Loucy (cell line): Measurements from ENCODE around the gene PACRG.

Experiments used
- H2AFZ ChIP-seq: fragments of 200-600 bp; sonication (generic); 2 replicates; pipeline ENCODE4 v1.6.0; 2016; ENCODE audit warnings: antibody characterized with exemption, mild to moderate bottlenecking, low read length, moderate library complexity
- H3F3A ChIP-seq: fragments of 200-600 bp; 2 replicates; pipeline ENCODE4 v1.6.0; 2016; ENCODE audit warnings: antibody characterized with exemption, low read depth, mild to moderate bottlenecking
- H3K27me3 ChIP-seq: fragments of 200-600 bp; sonication (generic); 2 replicates; pipeline ENCODE4 v1.6.1; 2014; ENCODE audit warnings: low read length, mild to moderate bottlenecking; ENCODE audit not compliant: insufficient read depth, poor library complexity, severe bottlenecking
- H3K36me3 ChIP-seq: fragments of 200-600 bp; sonication (generic); 2 replicates; pipeline ENCODE4 v1.6.1; 2016; ENCODE audit warnings: low read length; ENCODE audit not compliant: insufficient read depth
- H3K4me1 ChIP-seq: fragments of 200-600 bp; sonication (generic); 2 replicates; pipeline ENCODE4 v1.5.1; 2014; ENCODE audit warnings: low read length, mild to moderate bottlenecking; ENCODE audit not compliant: insufficient read depth, poor library complexity, severe bottlenecking
- H3K4me2 ChIP-seq: fragments of 200-600 bp; sonication (generic); 2 replicates; pipeline ENCODE4 v1.6.0; 2014; ENCODE audit warnings: antibody characterized with exemption, low read length, low read depth, mild to moderate bottlenecking; ENCODE audit not compliant: poor library complexity, severe bottlenecking
- H3K4me3 ChIP-seq: fragments of 200-600 bp; sonication (generic); 2 replicates; pipeline ENCODE4 v1.5.1; 2014; ENCODE audit warnings: low read length, mild to moderate bottlenecking, mixed read lengths; ENCODE audit not compliant: poor library complexity, severe bottlenecking
- H3K79me2 ChIP-seq: fragments of 200-600 bp; sonication (generic); 2 replicates; pipeline ENCODE4 v1.6.1; 2014; ENCODE audit warnings: low read length; ENCODE audit not compliant: insufficient read depth
- H3K9ac ChIP-seq: fragments of 200-600 bp; sonication (generic); 2 replicates; pipeline ENCODE4 v1.6.0; 2014; ENCODE audit warnings: mild to moderate bottlenecking, low read depth, low read length, moderate library complexity; ENCODE audit not compliant: poor library complexity, severe bottlenecking
- H3K9me2 ChIP-seq: fragments of 200-600 bp; sonication (generic); replicated peaks from 2 replicates; pipeline ENCODE4 v1.6.1; 2016; ENCODE audit warnings: low read depth, low read length, mixed read lengths
- H3K9me3 ChIP-seq: fragments of 200-600 bp; sonication (generic); 2 replicates; pipeline ENCODE4 v1.6.1; 2014; ENCODE audit warnings: mild to moderate bottlenecking, antibody characterized with exemption, low read length, low read depth; ENCODE audit not compliant: insufficient read depth
- H4K20me1 ChIP-seq: fragments of 200-600 bp; sonication (generic); 2 replicates; pipeline ENCODE4 v1.6.0; 2014; ENCODE audit warnings: antibody characterized with exemption, low read length, mild to moderate bottlenecking; ENCODE audit not compliant: insufficient read depth, poor library complexity, severe bottlenecking
- EZH2phosphoT487 ChIP-seq: fragments of 200-600 bp; IDR thresholded peaks from 2 replicates; pipeline ENCODE4 v1.6.1; 2018; ENCODE audit warnings: antibody characterized with exemption, mild to moderate bottlenecking, moderate library complexity, borderline replicate concordance
- TF ChIP-seq, protein P1 (sequence below): fragments of 200-600 bp; sonication (generic); conservative IDR thresholded peaks from 2 replicates; pipeline ENCODE4 v1.5.1; 2014; ENCODE audit warnings: mild to moderate bottlenecking, antibody characterized with exemption, low read length

PACRG gene

DNA sequence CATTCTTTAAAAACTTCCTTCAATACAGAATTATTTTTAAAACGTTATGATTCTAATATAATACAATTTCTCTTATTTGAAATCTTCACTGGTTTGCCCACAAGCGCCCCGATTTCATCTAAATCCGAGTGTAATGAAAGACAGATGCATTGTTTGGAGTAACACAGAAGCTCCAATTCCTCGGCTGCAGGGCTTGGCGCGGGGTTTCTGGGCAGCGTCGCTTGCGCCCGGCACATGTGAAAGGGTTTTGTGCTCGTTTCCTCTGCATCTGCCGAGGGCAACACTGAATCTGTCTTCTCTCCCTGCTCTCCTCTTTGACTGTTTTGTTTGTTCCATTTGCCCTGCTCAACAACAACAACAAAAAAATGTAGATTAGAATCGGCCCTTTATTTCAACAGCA, 438.1 kb downstream of the PACRG start:
- H3F3A ChIP-seq = no peaks in the 10 kb centered on the region
- no peaks in the 10 kb centered on the region for H3K27me3 ChIP-seq
- H3K36me3 ChIP-seq = no peaks in the 10 kb centered on the region
- no peaks in the 10 kb centered on the region for H3K9me2 ChIP-seq
- no peaks in the 10 kb centered on the region for H3K4me1 ChIP-seq
- H3K9ac ChIP-seq = no peak overlapping the region
- H3K9me3 ChIP-seq = no peaks in the 10 kb centered on the region; the same call in 1 of the 2 replicates
- no peak overlapping the region for H3K4me3 ChIP-seq
- TF ChIP-seq, protein P1, sequence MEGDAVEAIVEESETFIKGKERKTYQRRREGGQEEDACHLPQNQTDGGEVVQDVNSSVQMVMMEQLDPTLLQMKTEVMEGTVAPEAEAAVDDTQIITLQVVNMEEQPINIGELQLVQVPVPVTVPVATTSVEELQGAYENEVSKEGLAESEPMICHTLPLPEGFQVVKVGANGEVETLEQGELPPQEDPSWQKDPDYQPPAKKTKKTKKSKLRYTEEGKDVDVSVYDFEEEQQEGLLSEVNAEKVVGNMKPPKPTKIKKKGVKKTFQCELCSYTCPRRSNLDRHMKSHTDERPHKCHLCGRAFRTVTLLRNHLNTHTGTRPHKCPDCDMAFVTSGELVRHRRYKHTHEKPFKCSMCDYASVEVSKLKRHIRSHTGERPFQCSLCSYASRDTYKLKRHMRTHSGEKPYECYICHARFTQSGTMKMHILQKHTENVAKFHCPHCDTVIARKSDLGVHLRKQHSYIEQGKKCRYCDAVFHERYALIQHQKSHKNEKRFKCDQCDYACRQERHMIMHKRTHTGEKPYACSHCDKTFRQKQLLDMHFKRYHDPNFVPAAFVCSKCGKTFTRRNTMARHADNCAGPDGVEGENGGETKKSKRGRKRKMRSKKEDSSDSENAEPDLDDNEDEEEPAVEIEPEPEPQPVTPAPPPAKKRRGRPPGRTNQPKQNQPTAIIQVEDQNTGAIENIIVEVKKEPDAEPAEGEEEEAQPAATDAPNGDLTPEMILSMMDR = no peak
- TF ChIP-seq EZH2phosphoT487 = no peak
- no peaks in the 10 kb centered on the region for H4K20me1 ChIP-seq
- H3K79me2 ChIP-seq = no peaks in the 10 kb centered on the region
- H3K4me2 ChIP-seq = no peak overlapping the region
- H2AFZ ChIP-seq = no peak overlapping the region

DNA sequence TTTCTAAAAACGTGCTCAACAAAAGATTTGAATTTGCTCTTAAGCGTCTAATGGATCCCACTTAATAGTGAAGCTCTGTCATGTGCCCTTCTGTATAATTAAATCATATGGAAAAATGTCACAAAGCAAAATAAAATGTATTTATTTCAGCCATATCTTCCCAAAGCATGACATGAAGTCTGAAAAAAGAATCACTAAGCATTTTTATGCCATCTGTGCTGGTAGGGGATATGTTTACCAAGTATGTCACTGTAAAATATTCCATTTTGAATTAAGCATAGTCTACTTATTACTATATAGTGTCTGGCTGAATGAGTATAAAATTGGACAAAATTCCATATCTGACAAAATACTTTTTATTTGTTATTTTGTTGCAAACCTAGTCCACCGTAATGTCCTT, 438.7 kb downstream of the PACRG start:
- no peak overlapping the region for H3K4me2 ChIP-seq
- H4K20me1 ChIP-seq = no peaks in the 10 kb centered on the region
- no peak for TF ChIP-seq EZH2phosphoT487
- TF ChIP-seq, protein P1 = no peak
- no peaks in the 10 kb centered on the region for H3K4me1 ChIP-seq
- no peaks in the 10 kb centered on the region for H3K36me3 ChIP-seq
- H3K9ac ChIP-seq = no peak overlapping the region
- no peak overlapping the region for H2AFZ ChIP-seq
- H3F3A ChIP-seq = no peaks in the 10 kb centered on the region
- H3K4me3 ChIP-seq = no peak overlapping the region
- H3K9me2 ChIP-seq = no peaks in the 10 kb centered on the region
- no peaks in the 10 kb centered on the region for H3K79me2 ChIP-seq
- H3K27me3 ChIP-seq = no peaks in the 10 kb centered on the region
- no peaks in the 10 kb centered on the region; the same call in 1 of the 2 replicates for H3K9me3 ChIP-seq

DNA sequence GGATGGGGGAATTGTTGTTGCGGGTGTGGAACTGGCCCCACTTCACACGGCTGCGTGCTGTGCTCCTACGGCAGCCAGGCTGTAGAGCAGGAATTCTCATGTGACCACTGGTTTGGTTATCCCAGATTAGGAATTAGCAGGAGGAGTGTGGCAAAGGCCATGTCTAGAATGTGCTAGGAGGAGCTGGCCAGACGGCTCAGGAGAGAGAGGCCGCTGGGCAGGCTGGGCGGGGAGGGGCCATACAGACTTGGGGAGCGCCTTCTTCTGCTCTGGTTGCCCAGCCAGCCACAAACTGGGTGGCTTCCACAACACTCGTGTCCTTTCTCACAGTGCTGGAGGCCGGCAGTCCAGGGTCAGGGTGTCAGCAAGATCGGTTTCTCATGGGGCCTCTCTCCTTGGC, 441.7 kb downstream of the PACRG start:
- Histone ChIP-seq H3K79me2 (no peaks in the 10 kb centered on the region), H3K9me2 (no peaks in the 10 kb centered on the region), H3K9me3 (no peaks in the 10 kb centered on the region; the same call in 1 of the 2 replicates), H3K27me3 (no peaks in the 10 kb centered on the region), H3K4me3 (no peak overlapping the region), H3K36me3 (no peaks in the 10 kb centered on the region), H2AFZ (no peak overlapping the region), H3K9ac (no peak overlapping the region), H3K4me2 (no peak overlapping the region), H3K4me1 (no peaks in the 10 kb centered on the region), H3F3A (no peaks in the 10 kb centered on the region), H4K20me1 (no peaks in the 10 kb centered on the region)
- no peak for TF ChIP-seq EZH2phosphoT487
- TF ChIP-seq, protein P1 = no peak
